HepG2 (cell line): ENCODE data around the gene ATP6V0D1. TPM values are rescaled to one million over a fixed set of nuclear protein-coding genes. Genes with fewer than 3 reads are reported as not detected.
A peak's percentile ranks its signal among the peaks of the same experiment; 100 is the strongest.

Experiments used
- ATRX ChIP-seq: sonication (generic); formaldehyde crosslinking; IDR thresholded peaks from 2 replicates; pipeline ENCODE4 v1.4.0; 2020; ENCODE audit warnings: missing genetic modification reagents, borderline replicate concordance
- FOXA1 ChIP-seq, 2 experiments: fragments of 450-650 bp in 1 of 2; sonication (generic) in 1 of 2; formaldehyde crosslinking in 1 of 2; IDR thresholded peaks; 2 replicates each; pipeline versions ENCODE4 v1.4.0 to v1.6.1; 2016 to 2020; ENCODE audit warnings: missing genetic modification reagents in 1 of 2
- FOXK1 ChIP-seq: sonication (generic); formaldehyde crosslinking; IDR thresholded peaks from 2 replicates; pipeline ENCODE4 v1.4.0; 2020; ENCODE audit warnings: low read depth, missing genetic modification reagents, borderline replicate concordance
- HDAC2 ChIP-seq: sonication (generic); formaldehyde crosslinking; IDR thresholded peaks from 2 replicates; pipeline ENCODE4 v1.4.0; 2020; ENCODE audit warnings: missing genetic modification reagents
- HNRNPUL1 ChIP-seq: fragments of 200-400 bp; formaldehyde crosslinking; IDR thresholded peaks from 2 replicates; pipeline ENCODE4 v1.6.1; 2017; ENCODE audit warnings: low read depth, mild to moderate bottlenecking, low read length, moderate library complexity
- KAT2B ChIP-seq: fragments of 150-350 bp; IDR thresholded peaks from 2 replicates; pipeline ENCODE4 v1.6.1; 2014; ENCODE audit warnings: low read depth, low read length, borderline replicate concordance
- MAZ ChIP-seq, 2 experiments: sonication (generic) in 1 of 2; formaldehyde crosslinking in 1 of 2; IDR thresholded peaks; 2 replicates each; pipeline versions ENCODE4 v1.5.0 to v1.6.1; 2012 to 2020; ENCODE audit warnings: low read depth in 2 of 2, mild to moderate bottlenecking in 2 of 2, borderline replicate concordance in 1 of 2, improper control_type of control experiment in 1 of 2, low read length in 1 of 2, missing genetic modification reagents in 1 of 2, moderate library complexity in 1 of 2
- MED1 ChIP-seq: sonication (generic); formaldehyde crosslinking; IDR thresholded peaks from 2 replicates; pipeline ENCODE4 v1.4.0; 2020; ENCODE audit warnings: missing genetic modification reagents
- NFRKB ChIP-seq: fragments of 450-650 bp; IDR thresholded peaks from 2 replicates; pipeline ENCODE4 v1.6.1; 2017
- NPAS2 ChIP-seq: sonication (generic); formaldehyde crosslinking; IDR thresholded peaks from 2 replicates; pipeline ENCODE4 v1.8.0; 2022; ENCODE audit warnings: mild to moderate bottlenecking, missing genetic modification reagents, borderline replicate concordance
- NR1H2 ChIP-seq: sonication (generic); formaldehyde crosslinking; IDR thresholded peaks from 2 replicates; pipeline ENCODE4 v1.8.1; 2022; ENCODE audit warnings: low read depth, missing genetic modification reagents, borderline replicate concordance
- PAF1 ChIP-seq: IDR thresholded peaks from 2 replicates; pipeline ENCODE4 v1.6.1; 2016; ENCODE audit warnings: missing genetic modification reagents, missing compliant biosample characterization
- ZNF33A ChIP-seq: sonication (generic); formaldehyde crosslinking; IDR thresholded peaks from 2 replicates; pipeline ENCODE4 v1.5.1; 2020; ENCODE audit warnings: missing genetic modification reagents, mild to moderate bottlenecking, moderate library complexity, borderline replicate concordance
- ZNF451 ChIP-seq: sonication (generic); formaldehyde crosslinking; IDR thresholded peaks from 2 replicates; pipeline ENCODE4 v1.5.0; 2020; ENCODE audit warnings: mild to moderate bottlenecking, missing genetic modification reagents
- ZNF589 ChIP-seq: sonication (generic); formaldehyde crosslinking; conservative IDR thresholded peaks from 2 replicates; pipeline ENCODE4 v1.8.0; 2022; ENCODE audit warnings: mild to moderate bottlenecking, moderate library complexity, missing genetic modification reagents
- ZNF746 ChIP-seq: sonication (generic); formaldehyde crosslinking; IDR thresholded peaks from 2 replicates; pipeline ENCODE4 v1.8.0; 2022; ENCODE audit warnings: mild to moderate bottlenecking, missing genetic modification reagents
- ZNF850 ChIP-seq: sonication (generic); formaldehyde crosslinking; conservative IDR thresholded peaks from 2 replicates; pipeline ENCODE4 v1.9.0; 2021; ENCODE audit warnings: mild to moderate bottlenecking, missing genetic modification reagents
- polyA plus RNA-seq, 8 experiments: library from polyadenylated mRNA; depleted of rRNA in 3 of 8; stranded (reverse) in 7 of 8; unstranded in 1 of 8; fragments of >200 nt; fragmentation: Illumina TruSeq in 4 of 8; extraction: Trizol in 4 of 8; gene quantifications; 2 replicates each; pipeline versions ENCODE4 v1.2.1 to v1.2.3, GENCODE V29; 2011 to 2016; ENCODE audit warnings: low read depth in 4 of 8, missing spikeins in 1 of 8, mixed read lengths in 1 of 8; ENCODE audit not compliant: insufficient read depth in 1 of 8
- total RNA-seq, 5 experiments: library from RNA; depleted of rRNA; stranded (reverse); fragments of >200 nt; fragmentation: Illumina TruSeq; extraction: Trizol; gene quantifications; 2 replicates each; pipeline ENCODE4 v1.2.3, GENCODE V29; 2016; ENCODE audit warnings: low read depth in 1 of 5
- TF ChIP-seq, protein P1 (sequence below): sonication (generic); formaldehyde crosslinking; IDR thresholded peaks from 2 replicates; pipeline ENCODE4 v1.4.0; 2020; ENCODE audit warnings: missing genetic modification reagents
- TF ChIP-seq, protein P2 (sequence below): sonication (generic); formaldehyde crosslinking; IDR thresholded peaks from 2 replicates; pipeline ENCODE4 v1.5.0; 2020; ENCODE audit warnings: mild to moderate bottlenecking, missing genetic modification reagents
- TF ChIP-seq, protein P3 (sequence below): sonication (generic); formaldehyde crosslinking; IDR thresholded peaks from 2 replicates; pipeline ENCODE4 v1.4.0; 2020; ENCODE audit warnings: missing genetic modification reagents, mild to moderate bottlenecking, borderline replicate concordance
- TF ChIP-seq, protein P4 (sequence below): IDR thresholded peaks from 2 replicates; pipeline ENCODE4 v1.6.1; 2016; ENCODE audit warnings: low read depth

ATP6V0D1 gene
- total and polyA plus RNA-seq, 2 of the 13 experiments (the other 11 are each of a cell fraction or from before 2014, with no cell fraction given) = 51.1 to 61.3 TPM

DNA sequence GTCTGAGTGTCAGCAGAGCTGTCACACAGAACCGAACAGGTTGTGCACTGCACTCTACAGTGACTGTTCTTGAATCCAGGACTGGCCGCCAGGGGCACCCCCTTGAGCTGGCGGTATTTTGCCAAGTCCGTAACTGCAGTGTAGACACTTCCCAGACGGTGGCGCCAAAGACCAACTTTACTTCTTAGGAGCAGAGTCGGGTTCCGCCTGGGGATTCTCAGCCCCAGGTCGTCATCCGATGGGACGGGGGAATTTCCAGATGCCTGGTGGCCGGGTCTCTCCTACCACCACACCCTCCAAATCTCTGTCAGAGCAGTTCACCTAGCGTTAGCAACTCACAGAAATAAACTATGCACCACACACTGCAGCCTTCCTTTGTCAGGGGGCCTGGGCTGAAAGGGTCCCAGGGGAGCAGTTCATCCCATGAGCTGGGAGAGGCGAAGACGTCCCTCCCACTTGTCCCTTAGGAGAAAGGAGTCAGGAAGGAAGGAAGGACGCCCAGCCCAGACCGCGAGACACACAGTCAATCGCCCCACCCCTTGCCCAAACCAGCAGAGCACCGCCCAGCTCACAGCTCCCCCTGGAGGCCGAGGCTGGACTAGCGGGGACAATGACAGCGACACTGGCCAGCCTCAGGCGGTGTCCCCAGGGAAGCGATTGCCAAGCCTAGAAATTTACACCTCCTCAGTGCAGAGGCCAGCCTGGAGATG lies 40.3 kb upstream of the ATP6V0D1 start (continued):
- TF ChIP-seq ZNF746 (no peak), NR1H2 (CRISPR knock-in tag) (no peak), HNRNPUL1 (no peak), PAF1 (no peak), NPAS2 (CRISPR knock-in tag) (no peak), HDAC2 (peak; percentile 60; the same call in 1 of the 2 replicates), ZNF850 (CRISPR knock-in tag) (no peak), FOXK1 (CRISPR knock-in tag) (peak; percentile 20; the same call in 1 of the 2 replicates), MAZ (IDR thresholded peaks at IDR 0.05; ENCODE audit: borderline replicate concordance, low read depth, low read length) (0 out of 2 replicates have a peak, but pooled peaks have one; percentile 17), MAZ (CRISPR knock-in tag; IDR thresholded peaks at IDR 0.05; ENCODE audit: low read depth) (peak; percentile 59), ZNF451 (CRISPR knock-in tag) (no peak), NFRKB (no peak), KAT2B (no peak), FOXA1 (IDR thresholded peaks at IDR 0.05) (no peak), FOXA1 (CRISPR knock-in tag; IDR thresholded peaks at IDR 0.05) (no peak), ZNF33A (CRISPR knock-in tag) (no peak), MED1 (CRISPR knock-in tag) (peak; percentile 64), ZNF589 (CRISPR knock-in tag) (no peak), ATRX (CRISPR knock-in tag) (no peak)
- TF ChIP-seq, protein P1, sequence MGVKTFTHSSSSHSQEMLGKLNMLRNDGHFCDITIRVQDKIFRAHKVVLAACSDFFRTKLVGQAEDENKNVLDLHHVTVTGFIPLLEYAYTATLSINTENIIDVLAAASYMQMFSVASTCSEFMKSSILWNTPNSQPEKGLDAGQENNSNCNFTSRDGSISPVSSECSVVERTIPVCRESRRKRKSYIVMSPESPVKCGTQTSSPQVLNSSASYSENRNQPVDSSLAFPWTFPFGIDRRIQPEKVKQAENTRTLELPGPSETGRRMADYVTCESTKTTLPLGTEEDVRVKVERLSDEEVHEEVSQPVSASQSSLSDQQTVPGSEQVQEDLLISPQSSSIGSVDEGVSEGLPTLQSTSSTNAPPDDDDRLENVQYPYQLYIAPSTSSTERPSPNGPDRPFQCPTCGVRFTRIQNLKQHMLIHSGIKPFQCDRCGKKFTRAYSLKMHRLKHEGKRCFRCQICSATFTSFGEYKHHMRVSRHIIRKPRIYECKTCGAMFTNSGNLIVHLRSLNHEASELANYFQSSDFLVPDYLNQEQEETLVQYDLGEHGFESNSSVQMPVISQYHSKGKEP (CRISPR knock-in tag) = no peak
- TF ChIP-seq, protein P2, sequence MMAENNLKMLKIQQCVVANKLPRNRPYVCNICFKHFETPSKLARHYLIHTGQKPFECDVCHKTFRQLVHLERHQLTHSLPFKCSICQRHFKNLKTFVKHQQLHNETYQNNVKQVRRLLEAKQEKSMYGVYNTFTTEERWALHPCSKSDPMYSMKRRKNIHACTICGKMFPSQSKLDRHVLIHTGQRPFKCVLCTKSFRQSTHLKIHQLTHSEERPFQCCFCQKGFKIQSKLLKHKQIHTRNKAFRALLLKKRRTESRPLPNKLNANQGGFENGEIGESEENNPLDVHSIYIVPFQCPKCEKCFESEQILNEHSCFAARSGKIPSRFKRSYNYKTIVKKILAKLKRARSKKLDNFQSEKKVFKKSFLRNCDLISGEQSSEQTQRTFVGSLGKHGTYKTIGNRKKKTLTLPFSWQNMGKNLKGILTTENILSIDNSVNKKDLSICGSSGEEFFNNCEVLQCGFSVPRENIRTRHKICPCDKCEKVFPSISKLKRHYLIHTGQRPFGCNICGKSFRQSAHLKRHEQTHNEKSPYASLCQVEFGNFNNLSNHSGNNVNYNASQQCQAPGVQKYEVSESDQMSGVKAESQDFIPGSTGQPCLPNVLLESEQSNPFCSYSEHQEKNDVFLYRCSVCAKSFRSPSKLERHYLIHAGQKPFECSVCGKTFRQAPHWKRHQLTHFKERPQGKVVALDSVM (CRISPR knock-in tag) = no peak; the same call in 1 of the 2 replicates
- TF ChIP-seq, protein P3, sequence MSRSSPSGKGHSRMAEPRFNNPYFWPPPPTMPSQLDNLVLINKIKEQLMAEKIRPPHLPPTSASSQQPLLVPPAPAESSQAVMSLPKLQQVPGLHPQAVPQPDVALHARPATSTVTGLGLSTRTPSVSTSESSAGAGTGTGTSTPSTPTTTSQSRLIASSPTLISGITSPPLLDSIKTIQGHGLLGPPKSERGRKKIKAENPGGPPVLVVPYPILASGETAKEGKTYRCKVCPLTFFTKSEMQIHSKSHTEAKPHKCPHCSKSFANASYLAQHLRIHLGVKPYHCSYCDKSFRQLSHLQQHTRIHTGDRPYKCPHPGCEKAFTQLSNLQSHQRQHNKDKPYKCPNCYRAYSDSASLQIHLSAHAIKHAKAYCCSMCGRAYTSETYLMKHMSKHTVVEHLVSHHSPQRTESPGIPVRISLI = no peak; the same call in 1 of the 2 replicates
- TF ChIP-seq, protein P4, sequence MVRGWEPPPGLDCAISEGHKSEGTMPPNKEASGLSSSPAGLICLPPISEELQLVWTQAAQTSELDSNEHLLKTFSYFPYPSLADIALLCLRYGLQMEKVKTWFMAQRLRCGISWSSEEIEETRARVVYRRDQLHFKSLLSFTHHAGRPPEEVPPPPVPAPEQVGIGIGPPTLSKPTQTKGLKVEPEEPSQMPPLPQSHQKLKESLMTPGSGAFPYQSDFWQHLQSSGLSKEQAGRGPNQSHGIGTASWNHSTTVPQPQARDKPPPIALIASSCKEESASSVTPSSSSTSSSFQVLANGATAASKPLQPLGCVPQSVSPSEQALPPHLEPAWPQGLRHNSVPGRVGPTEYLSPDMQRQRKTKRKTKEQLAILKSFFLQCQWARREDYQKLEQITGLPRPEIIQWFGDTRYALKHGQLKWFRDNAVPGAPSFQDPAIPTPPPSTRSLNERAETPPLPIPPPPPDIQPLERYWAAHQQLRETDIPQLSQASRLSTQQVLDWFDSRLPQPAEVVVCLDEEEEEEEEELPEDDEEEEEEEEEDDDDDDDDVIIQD (CRISPR knock-in tag) = no peak
